ENCODE data around the gene MCRIP1.

The MCRIP1 gene

DNA sequence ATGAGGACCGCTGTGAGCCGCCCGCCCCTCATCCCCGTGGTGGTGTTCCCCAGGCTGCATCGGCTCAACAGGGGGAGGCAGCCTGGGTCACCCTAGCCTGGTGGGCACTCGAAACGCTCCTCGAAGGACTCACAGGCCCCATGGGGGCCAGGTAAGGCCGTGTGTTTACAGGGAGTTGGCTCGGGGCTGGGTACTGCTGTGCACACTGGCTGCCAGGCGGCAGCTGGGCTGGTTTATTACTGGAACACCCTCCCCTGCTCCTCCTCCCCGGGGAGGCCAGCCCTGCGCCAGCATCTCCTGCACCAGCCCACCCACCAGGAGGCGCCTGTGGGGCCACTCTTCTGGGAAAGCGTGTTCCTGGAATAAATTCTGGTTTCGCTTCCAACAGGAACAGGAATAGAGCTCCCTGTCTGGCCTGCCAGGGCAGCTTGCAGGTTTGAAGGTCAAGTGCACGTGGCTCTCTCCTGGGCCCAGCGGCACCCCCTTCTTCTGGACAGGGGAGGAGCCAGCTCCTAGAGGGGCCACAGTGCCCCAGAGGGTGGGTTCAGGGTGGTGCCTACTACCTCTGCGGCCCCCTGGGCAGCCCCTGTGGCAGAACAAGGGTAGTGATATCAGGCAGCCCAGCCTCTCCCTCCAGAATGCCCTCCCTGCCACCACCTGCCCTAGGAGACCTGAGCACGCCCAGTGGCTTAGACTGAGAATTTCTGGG is 11.3 kb downstream of the MCRIP1 start:
- Histone ChIP-seq H2BK12ac (ENCODE audit: low read length) (no peak overlapping the region), H4K8ac (ENCODE audit: low read depth, low read length) (peak overlapping the region; percentile 65), H3K79me1 (ENCODE audit: low read depth, low read length) (peaks cover 8% of the 10 kb centered on the region), H2AFZ (ENCODE audit: low read length) (no peak overlapping the region), H2BK120ac (ENCODE audit: low read depth, low read length) (no peak overlapping the region), H3K9ac (ENCODE audit: low read depth, low read length, poor library complexity) (no peak overlapping the region), H3K4me3 (ENCODE audit: low read length in 2 of 2) (no peak overlapping the region), H3K27me3 (ENCODE audit: control insufficient read depth in 3 of 3, insufficient read depth in 3 of 3, low read depth in 1 of 3, low read length in 3 of 3) (no peaks in the 10 kb centered on the region), H3K36me3 (replicated peaks in 1 of 2; ENCODE audit: control insufficient read depth in 2 of 2, insufficient read depth in 2 of 2, low read length in 2 of 2) (peaks cover 3 to 28% of the 10 kb centered on the region in 2 donors), H2AK5ac (ENCODE audit: low read depth, low read length) (peak overlapping the region; percentile 70), H3K23ac (ENCODE audit: low read depth, low read length, poor library complexity) (peak overlapping the region; percentile 73), H3K18ac (ENCODE audit: low read length) (no peak overlapping the region), H3K9me3 (replicated peaks in 1 of 2; ENCODE audit: control insufficient read depth in 2 of 2, insufficient read depth in 1 of 2, low read depth in 1 of 2, low read length in 2 of 2) (no peaks in the 10 kb centered on the region), H3K4ac (ENCODE audit: low read length) (no peak overlapping the region), H3K4me1 (ENCODE audit: control insufficient read depth in 2 of 2, insufficient read depth in 1 of 2, low read depth in 1 of 2, low read length in 2 of 2) (peaks cover 0 to 8% of the 10 kb centered on the region in 2 donors), H4K91ac (ENCODE audit: low read depth, low read length, poor library complexity) (no peak overlapping the region), H2BK5ac (ENCODE audit: low read length) (peak overlapping the region; percentile 24), H3K14ac (ENCODE audit: low read length) (no peak overlapping the region), H3K27ac (replicated peaks; ENCODE audit: low read length) (no peak overlapping the region), H2BK15ac (ENCODE audit: low read length) (no peak overlapping the region), H3K4me2 (ENCODE audit: insufficient read depth, low read length, poor library complexity, severe bottlenecking) (no peak overlapping the region)
- no CpG with 5 or more reads among the region's 20 CpGs for WGBS, 2 donors (ENCODE audit: extremely low coverage in 2 of 2, insufficient read length in 2 of 2, insufficient replicate concordance in 1 of 2)
- no peak for DNase-seq (ENCODE audit: low spot score)

DNA sequence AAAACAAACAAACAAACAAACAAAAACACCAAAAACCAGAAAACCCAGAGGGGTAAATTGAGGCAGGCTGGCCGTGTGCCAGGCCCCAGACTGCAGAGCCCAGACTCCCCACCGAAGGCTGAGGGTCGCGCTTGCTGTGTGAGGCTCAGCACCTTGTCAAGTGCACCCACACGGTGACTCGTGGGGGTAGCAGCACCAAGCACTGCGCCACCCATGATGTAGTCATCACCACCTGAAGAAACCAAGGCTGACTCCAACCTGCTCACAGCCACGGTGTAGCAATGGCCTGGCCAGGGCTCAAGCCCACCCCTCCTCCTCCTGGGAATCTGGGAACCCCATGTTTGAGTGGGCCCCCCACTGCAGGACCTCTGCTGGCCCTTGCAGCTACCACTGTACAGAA is 11.9 kb downstream of the MCRIP1 start:
- Histone ChIP-seq H4K8ac (ENCODE audit: low read depth, low read length) (peak overlapping the region; percentile 65), H3K27ac (replicated peaks; ENCODE audit: low read length) (no peak overlapping the region), H3K4me3 (ENCODE audit: low read length in 2 of 2) (no peak overlapping the region), H2AFZ (ENCODE audit: low read length) (no peak overlapping the region), H2BK12ac (ENCODE audit: low read length) (no peak overlapping the region), H2BK5ac (ENCODE audit: low read length) (peak overlapping the region; percentile 24), H3K9me3 (replicated peaks in 1 of 2; ENCODE audit: control insufficient read depth in 2 of 2, insufficient read depth in 1 of 2, low read depth in 1 of 2, low read length in 2 of 2) (no peaks in the 10 kb centered on the region), H3K23ac (ENCODE audit: low read depth, low read length, poor library complexity) (peak overlapping the region; percentile 73), H3K27me3 (ENCODE audit: control insufficient read depth in 3 of 3, insufficient read depth in 3 of 3, low read depth in 1 of 3, low read length in 3 of 3) (no peaks in the 10 kb centered on the region), H3K9ac (ENCODE audit: low read depth, low read length, poor library complexity) (no peak overlapping the region), H3K4ac (ENCODE audit: low read length) (no peak overlapping the region), H4K91ac (ENCODE audit: low read depth, low read length, poor library complexity) (no peak overlapping the region), H3K14ac (ENCODE audit: low read length) (no peak overlapping the region), H3K36me3 (replicated peaks in 1 of 2; ENCODE audit: control insufficient read depth in 2 of 2, insufficient read depth in 2 of 2, low read length in 2 of 2) (peaks cover 3 to 28% of the 10 kb centered on the region in 2 donors), H3K79me1 (ENCODE audit: low read depth, low read length) (peaks cover 7% of the 10 kb centered on the region), H3K4me1 (ENCODE audit: control insufficient read depth in 2 of 2, insufficient read depth in 1 of 2, low read depth in 1 of 2, low read length in 2 of 2) (peaks cover 0 to 8% of the 10 kb centered on the region in 2 donors), H2AK5ac (ENCODE audit: low read depth, low read length) (peak overlapping the region; percentile 70), H2BK120ac (ENCODE audit: low read depth, low read length) (no peak overlapping the region), H3K4me2 (ENCODE audit: insufficient read depth, low read length, poor library complexity, severe bottlenecking) (no peak overlapping the region), H2BK15ac (ENCODE audit: low read length) (no peak overlapping the region), H3K18ac (ENCODE audit: low read length) (no peak overlapping the region)
- no peak for DNase-seq (ENCODE audit: low spot score)
- no CpG with 5 or more reads among the region's 8 CpGs for WGBS, 2 donors (ENCODE audit: extremely low coverage in 2 of 2, insufficient read length in 2 of 2, insufficient replicate concordance in 1 of 2)

DNA sequence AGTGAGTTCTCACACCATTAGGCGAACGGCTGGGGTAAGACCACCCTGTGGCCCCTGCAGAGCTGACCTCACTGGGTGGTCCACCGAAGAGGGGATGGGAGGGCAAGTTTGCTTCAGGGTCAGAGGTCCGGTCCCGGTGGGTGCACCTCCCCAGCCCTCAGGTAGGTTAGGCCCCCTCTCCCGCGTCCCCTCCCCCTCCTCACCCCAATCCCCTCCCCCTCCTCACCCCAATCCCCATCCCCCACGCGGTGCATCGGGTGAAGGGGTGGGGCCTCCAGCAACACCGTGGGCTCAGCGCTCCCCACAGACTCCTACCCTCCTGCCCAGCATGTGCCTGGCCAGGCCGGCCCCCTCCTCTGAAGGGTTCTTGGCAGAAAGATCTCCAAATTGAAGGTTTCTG is 13.4 kb downstream of the MCRIP1 start:
- Histone ChIP-seq H2BK5ac (ENCODE audit: low read length) (no peak overlapping the region), H3K9me3 (replicated peaks in 1 of 2; ENCODE audit: control insufficient read depth in 2 of 2, insufficient read depth in 1 of 2, low read depth in 1 of 2, low read length in 2 of 2) (no peaks in the 10 kb centered on the region), H3K4me2 (ENCODE audit: insufficient read depth, low read length, poor library complexity, severe bottlenecking) (no peak overlapping the region), H3K27me3 (ENCODE audit: control insufficient read depth in 3 of 3, insufficient read depth in 3 of 3, low read depth in 1 of 3, low read length in 3 of 3) (peaks cover 0 to 4% (median 0%) of the 10 kb centered on the region in 3 experiments), H3K27ac (replicated peaks; ENCODE audit: low read length) (no peak overlapping the region), H3K4ac (ENCODE audit: low read length) (no peak overlapping the region), H2BK15ac (ENCODE audit: low read length) (no peak overlapping the region), H3K9ac (ENCODE audit: low read depth, low read length, poor library complexity) (no peak overlapping the region), H3K23ac (ENCODE audit: low read depth, low read length, poor library complexity) (peak overlapping the region; percentile 25), H2BK120ac (ENCODE audit: low read depth, low read length) (no peak overlapping the region), H3K36me3 (replicated peaks in 1 of 2; ENCODE audit: control insufficient read depth in 2 of 2, insufficient read depth in 2 of 2, low read length in 2 of 2) (peaks cover 3 to 27% of the 10 kb centered on the region in 2 donors), H2AFZ (ENCODE audit: low read length) (no peak overlapping the region), H4K91ac (ENCODE audit: low read depth, low read length, poor library complexity) (no peak overlapping the region), H3K4me1 (ENCODE audit: control insufficient read depth in 2 of 2, insufficient read depth in 1 of 2, low read depth in 1 of 2, low read length in 2 of 2) (peaks cover 3 to 8% of the 10 kb centered on the region in 2 donors), H2BK12ac (ENCODE audit: low read length) (no peak overlapping the region), H3K79me1 (ENCODE audit: low read depth, low read length) (no peaks in the 10 kb centered on the region), H3K18ac (ENCODE audit: low read length) (peak overlapping the region; percentile 81), H3K14ac (ENCODE audit: low read length) (no peak overlapping the region), H3K4me3 (ENCODE audit: low read length in 2 of 2) (no peak overlapping the region), H2AK5ac (ENCODE audit: low read depth, low read length) (peak overlapping the region; percentile 22), H4K8ac (ENCODE audit: low read depth, low read length) (no peak overlapping the region)
- DNase-seq (ENCODE audit: low spot score): no peak
- WGBS, 2 donors (ENCODE audit: extremely low coverage in 2 of 2, insufficient read length in 2 of 2, insufficient replicate concordance in 1 of 2): no CpG with 5 or more reads among the region's 13 CpGs

DNA sequence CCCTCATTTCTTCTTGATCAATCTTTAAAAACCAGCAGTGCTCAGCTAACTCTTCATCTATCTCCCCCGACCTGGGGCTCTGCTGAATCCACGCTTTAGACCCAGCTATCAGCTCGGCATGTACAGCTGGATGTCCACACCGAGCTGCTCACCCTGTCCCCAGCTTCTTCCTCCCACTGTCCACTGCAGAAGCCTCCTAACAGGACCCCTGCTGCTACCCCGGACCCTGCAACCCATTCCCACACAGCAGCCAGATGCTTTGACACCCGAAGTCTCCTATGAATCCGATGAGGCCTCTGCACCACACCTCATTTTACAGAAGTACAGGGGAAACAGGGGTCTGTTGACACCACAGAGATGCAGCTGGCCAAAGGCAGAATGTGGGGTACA is 15.3 kb downstream of the MCRIP1 start:
- Histone ChIP-seq H4K8ac (ENCODE audit: low read depth, low read length) (no peak overlapping the region), H3K4me3 (ENCODE audit: low read length in 2 of 2) (no peak overlapping the region), H4K91ac (ENCODE audit: low read depth, low read length, poor library complexity) (peak overlapping the region; percentile 72), H3K79me1 (ENCODE audit: low read depth, low read length) (peaks cover 2% of the 10 kb centered on the region), H3K27ac (replicated peaks; ENCODE audit: low read length) (no peak overlapping the region), H3K9me3 (replicated peaks in 1 of 2; ENCODE audit: control insufficient read depth in 2 of 2, insufficient read depth in 1 of 2, low read depth in 1 of 2, low read length in 2 of 2) (no peaks in the 10 kb centered on the region), H3K23ac (ENCODE audit: low read depth, low read length, poor library complexity) (peak overlapping the region; percentile 55), H2BK120ac (ENCODE audit: low read depth, low read length) (no peak overlapping the region), H3K9ac (ENCODE audit: low read depth, low read length, poor library complexity) (no peak overlapping the region), H3K4ac (ENCODE audit: low read length) (peak overlapping the region; percentile 84), H3K18ac (ENCODE audit: low read length) (no peak overlapping the region), H3K4me1 (ENCODE audit: control insufficient read depth in 2 of 2, insufficient read depth in 1 of 2, low read depth in 1 of 2, low read length in 2 of 2) (peaks cover 3 to 8% of the 10 kb centered on the region in 2 donors), H2BK12ac (ENCODE audit: low read length) (no peak overlapping the region), H2BK5ac (ENCODE audit: low read length) (no peak overlapping the region), H2AK5ac (ENCODE audit: low read depth, low read length) (no peak overlapping the region), H2BK15ac (ENCODE audit: low read length) (no peak overlapping the region), H2AFZ (ENCODE audit: low read length) (peak overlapping the region; percentile 54), H3K36me3 (replicated peaks in 1 of 2; ENCODE audit: control insufficient read depth in 2 of 2, insufficient read depth in 2 of 2, low read length in 2 of 2) (peaks cover 3 to 10% of the 10 kb centered on the region in 2 donors), H3K4me2 (ENCODE audit: insufficient read depth, low read length, poor library complexity, severe bottlenecking) (no peak overlapping the region), H3K27me3 (ENCODE audit: control insufficient read depth in 3 of 3, insufficient read depth in 3 of 3, low read depth in 1 of 3, low read length in 3 of 3) (peaks cover 0 to 4% (median 0%) of the 10 kb centered on the region in 3 experiments), H3K14ac (ENCODE audit: low read length) (peak overlapping the region; percentile 71)
- no peak for DNase-seq (ENCODE audit: low spot score)
- no CpG with 5 or more reads among the region's 7 CpGs for WGBS, 2 donors (ENCODE audit: extremely low coverage in 2 of 2, insufficient read length in 2 of 2, insufficient replicate concordance in 1 of 2)

Data from neuronal stem cell (in vitro differentiated cells).